Activated T-cell treated with anti-CD3 and anti-CD28 coated beads, Interleukin-2, amount 50 U/mL, for 4 hours (primary cell): ENCODE measurements around the gene ANKRD62. TPM values are rescaled to one million over a fixed set of nuclear protein-coding genes. Genes with fewer than 3 reads are reported as not detected.
"Not testable (repeated sequence)": the region's sequence is repeated elsewhere in the genome, so short reads cannot be mapped to it uniquely, and the experiment has no call there.

Experiments
- ATAC-seq, 2 donors: fragments of 200-7000 bp; cut with Tn5 transposase; one replicate each; pipeline ENCODE4 v1.10.0; 2021
- DNase-seq: peaks from one replicate; pipeline ENCODE4 v3.0.0-alpha.2; 2020
- H3K27me3 Mint-ChIP-seq: one replicate; pipeline ENCODE4 v1.8.0; 2021; ENCODE audit warnings: low read depth, mixed read lengths
- H3K36me3 Mint-ChIP-seq: one replicate; pipeline ENCODE4 v1.8.0; 2022; ENCODE audit warnings: mixed read lengths; ENCODE audit not compliant: insufficient read depth
- H3K4me1 Mint-ChIP-seq: one replicate; pipeline ENCODE4 v1.8.0; 2021; ENCODE audit warnings: low read depth, mixed read lengths
- H3K4me3 Mint-ChIP-seq: one replicate; pipeline ENCODE4 v1.8.0; 2021; ENCODE audit warnings: mild to moderate bottlenecking, moderate library complexity, mixed read lengths
- H3K9me3 Mint-ChIP-seq: one replicate; pipeline ENCODE4 v1.8.0; 2021; ENCODE audit warnings: mixed read lengths
- total RNA-seq, 3 donors: library from RNA; stranded (reverse); gene quantifications; one replicate each; pipeline ENCODE4 v1.2.1, GENCODE V29; 2021

ANKRD62 gene
- total RNA-seq, 3 donors from 2014 or later: not detected

DNA sequence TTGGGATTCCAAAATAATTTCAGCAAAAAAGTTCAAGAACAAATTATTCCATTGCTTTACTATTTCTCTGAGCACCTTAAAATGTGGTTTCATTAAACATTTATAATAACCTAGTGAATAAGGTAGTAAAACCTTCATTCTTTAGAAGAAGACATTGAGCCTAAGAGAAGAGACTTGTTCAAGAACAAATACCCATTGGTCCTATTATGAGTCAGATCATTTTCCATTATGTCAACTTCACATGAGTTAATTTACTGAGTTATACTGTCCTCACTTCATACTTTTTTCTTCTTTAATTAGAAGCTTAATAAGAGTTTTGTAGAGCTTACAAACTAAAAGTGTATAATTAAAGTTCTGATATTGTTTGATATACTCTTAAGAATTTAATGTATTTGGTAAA is 5.5 kb downstream of the ANKRD62 start:
- Mint-ChIP-seq H3K27me3 (peaks cover 12% of the 10 kb centered on the region), H3K4me1 (no peaks in the 10 kb centered on the region), H3K9me3 (no peaks in the 10 kb centered on the region), H3K36me3 (no peaks in the 10 kb centered on the region), H3K4me3 (no peak overlapping the region)
- DNase-seq (no peak), ATAC-seq (no peak)

DNA sequence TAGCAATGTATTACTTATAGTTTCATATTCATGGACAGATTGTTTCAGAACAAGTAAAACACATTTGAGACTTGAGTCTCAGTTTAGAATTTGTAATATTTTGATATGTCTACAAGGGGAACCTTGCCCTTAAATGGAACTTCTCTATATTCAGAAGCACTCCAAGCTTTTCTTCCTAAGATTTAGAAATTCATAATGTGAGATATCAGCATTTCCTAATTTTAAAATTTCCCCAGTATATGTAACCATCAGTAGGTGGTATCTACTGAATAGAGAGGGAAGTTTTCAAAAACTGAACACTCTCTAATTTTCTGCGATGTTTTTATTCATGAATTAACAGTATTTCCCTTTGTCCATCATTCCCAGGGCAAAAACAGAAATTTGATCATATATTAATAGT is 7.6 kb downstream of the ANKRD62 start:
- Mint-ChIP-seq H3K4me1 (no peaks in the 10 kb centered on the region), H3K36me3 (no peaks in the 10 kb centered on the region), H3K27me3 (peaks cover 19% of the 10 kb centered on the region), H3K4me3 (no peak overlapping the region), H3K9me3 (no peaks in the 10 kb centered on the region)
- ATAC-seq (no peak), DNase-seq (no peak)

- no peaks in the 10 kb centered on the region for H3K9me3 Mint-ChIP-seq
Observed at GRCh38 chr18:12102136-12102842, 8.6 kb downstream of the ANKRD62 start.

DNA sequence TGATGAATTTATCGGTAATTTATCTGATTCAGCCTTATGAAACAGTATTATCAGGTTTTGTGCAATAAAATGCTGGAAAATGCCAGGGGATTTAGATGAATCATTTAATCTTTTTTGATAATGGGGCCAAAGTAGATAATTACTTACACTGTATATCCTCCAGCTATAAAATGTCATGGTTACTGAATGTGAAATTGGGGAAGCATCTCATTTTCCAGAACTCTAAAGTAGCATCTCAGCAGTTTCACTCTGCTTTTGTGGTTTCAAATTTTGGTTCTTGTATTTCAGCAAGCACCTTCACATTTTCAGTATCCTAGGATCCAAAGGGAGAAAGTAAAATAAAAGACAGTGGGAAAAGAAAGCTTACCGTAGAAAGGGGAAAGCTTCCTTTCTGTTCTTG is 12.8 kb downstream of the ANKRD62 start:
- Mint-ChIP-seq H3K36me3 (no peaks in the 10 kb centered on the region), H3K4me1 (no peaks in the 10 kb centered on the region), H3K4me3 (no peak overlapping the region), H3K9me3 (no peaks in the 10 kb centered on the region), H3K27me3 (peaks cover 25% of the 10 kb centered on the region)
- DNase-seq (no peak), ATAC-seq (no peak)

More at GRCh38 chr18:12102136-12102842, 8.6 kb downstream of the ANKRD62 start:
- ATAC-seq (no peak), DNase-seq (no peak)
- Mint-ChIP-seq H3K27me3 (peaks cover 22% of the 10 kb centered on the region), H3K4me3 (no peak overlapping the region), H3K4me1 (no peaks in the 10 kb centered on the region), H3K36me3 (no peaks in the 10 kb centered on the region)

GRCh38 chr18:12109836-12110235 is 16.2 kb downstream of the ANKRD62 start:
- Mint-ChIP-seq H3K27me3 (peaks cover 16% of the 10 kb centered on the region), H3K36me3 (no peaks in the 10 kb centered on the region), H3K4me1 (no peaks in the 10 kb centered on the region), H3K4me3 (no peak overlapping the region), H3K9me3 (no peaks in the 10 kb centered on the region)
- DNase-seq: no peak
- ATAC-seq: no peak

- H3K36me3 Mint-ChIP-seq: no peaks in the 10 kb centered on the region
- ATAC-seq (no peak), DNase-seq (no peak)
- no peak overlapping the region for H3K4me3 Mint-ChIP-seq
- H3K27me3 Mint-ChIP-seq: peaks cover 7% of the 10 kb centered on the region
- H3K9me3 Mint-ChIP-seq: no peaks in the 10 kb centered on the region
- no peaks in the 10 kb centered on the region for H3K4me1 Mint-ChIP-seq
Observed at GRCh38 chr18:12113999-12114646, 20.5 kb downstream of the ANKRD62 start.

GRCh38 chr18:12119358-12119757 is 25.7 kb downstream of the ANKRD62 start:
- Mint-ChIP-seq H3K4me1 (no peaks in the 10 kb centered on the region), H3K4me3 (no peak overlapping the region), H3K36me3 (no peaks in the 10 kb centered on the region), H3K9me3 (no peaks in the 10 kb centered on the region), H3K27me3 (peaks cover 12% of the 10 kb centered on the region)
- DNase-seq: no peak
- ATAC-seq: no peak

GRCh38 chr18:12121175-12122042 is 27.8 kb downstream of the ANKRD62 start:
- DNase-seq (no peak), ATAC-seq (no peak)
- Mint-ChIP-seq H3K4me1 (no peaks in the 10 kb centered on the region), H3K4me3 (no peak overlapping the region), H3K27me3 (peaks cover 14% of the 10 kb centered on the region), H3K36me3 (no peaks in the 10 kb centered on the region), H3K9me3 (no peaks in the 10 kb centered on the region)

DNA sequence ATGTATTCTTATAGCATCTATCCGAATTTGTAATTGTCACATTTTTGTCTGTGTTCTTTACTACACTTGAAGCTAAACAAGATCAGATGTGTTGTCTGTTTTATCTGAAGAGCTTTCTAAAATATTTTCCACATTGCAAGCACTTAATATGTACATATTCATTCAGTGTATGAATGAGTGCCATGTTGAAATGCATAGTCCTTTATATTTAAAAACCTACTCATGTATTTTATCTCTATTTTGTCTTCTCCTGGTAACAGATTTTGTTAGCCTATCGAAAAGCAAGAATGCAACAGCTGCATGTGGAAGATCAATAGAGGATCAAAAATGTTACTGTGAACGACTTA is 28.4 kb downstream of the ANKRD62 start:
- not testable (repeated sequence) for H3K4me3 Mint-ChIP-seq, H3K9me3 Mint-ChIP-seq, H3K36me3 Mint-ChIP-seq, DNase-seq, H3K4me1 Mint-ChIP-seq, ATAC-seq
- peaks cover 14% of the 10 kb centered on the region for H3K27me3 Mint-ChIP-seq

DNA sequence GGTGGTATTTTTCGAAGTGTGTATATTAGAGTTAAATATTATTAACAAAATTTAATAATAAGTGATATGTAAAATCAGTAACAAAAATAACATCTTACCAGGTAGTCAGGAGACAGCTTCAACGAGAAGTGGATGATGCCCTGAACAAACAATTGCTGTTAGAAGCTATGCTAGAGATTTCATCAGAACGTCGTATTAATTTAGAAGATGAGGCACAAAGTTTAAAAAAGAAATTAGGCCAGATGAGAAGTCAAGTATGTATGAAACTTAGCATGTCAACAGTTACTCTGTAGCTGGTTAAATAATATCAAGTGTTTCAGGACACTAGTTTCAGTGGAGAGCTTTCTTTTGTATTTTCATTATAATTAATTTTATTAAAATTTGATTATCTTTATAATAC is 34.0 kb downstream of the ANKRD62 start:
- DNase-seq, H3K4me1 Mint-ChIP-seq, H3K36me3 Mint-ChIP-seq, H3K9me3 Mint-ChIP-seq, H3K4me3 Mint-ChIP-seq, ATAC-seq, H3K27me3 Mint-ChIP-seq: not testable (repeated sequence)

GRCh38 chr18:12138831-12139230 is 45.2 kb downstream of the ANKRD62 start:
- not testable (repeated sequence) for H3K27me3 Mint-ChIP-seq, H3K4me3 Mint-ChIP-seq, H3K36me3 Mint-ChIP-seq, DNase-seq, H3K9me3 Mint-ChIP-seq, H3K4me1 Mint-ChIP-seq, ATAC-seq

DNA sequence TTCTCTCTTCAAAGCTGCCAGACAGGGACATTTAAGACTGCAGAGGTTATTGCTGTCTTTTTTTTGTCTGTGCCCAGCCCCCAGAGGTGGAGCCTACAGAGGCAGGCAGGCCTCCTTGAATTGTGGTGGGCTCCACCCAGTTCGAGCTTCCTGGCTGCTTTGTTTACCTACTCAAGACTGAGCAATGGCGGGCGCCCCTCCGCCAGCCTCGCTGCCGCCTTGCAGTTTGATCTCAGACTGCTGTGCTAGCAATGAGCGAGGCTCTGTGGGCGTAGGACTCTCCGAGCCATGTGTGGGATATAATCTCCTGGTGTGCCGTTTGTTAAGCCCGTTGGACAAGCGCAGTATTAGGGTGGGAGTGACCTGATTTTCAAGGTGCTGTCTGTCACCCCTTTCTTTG is 47.2 kb downstream of the ANKRD62 start:
- H3K4me1 Mint-ChIP-seq: not testable (repeated sequence)

DNA sequence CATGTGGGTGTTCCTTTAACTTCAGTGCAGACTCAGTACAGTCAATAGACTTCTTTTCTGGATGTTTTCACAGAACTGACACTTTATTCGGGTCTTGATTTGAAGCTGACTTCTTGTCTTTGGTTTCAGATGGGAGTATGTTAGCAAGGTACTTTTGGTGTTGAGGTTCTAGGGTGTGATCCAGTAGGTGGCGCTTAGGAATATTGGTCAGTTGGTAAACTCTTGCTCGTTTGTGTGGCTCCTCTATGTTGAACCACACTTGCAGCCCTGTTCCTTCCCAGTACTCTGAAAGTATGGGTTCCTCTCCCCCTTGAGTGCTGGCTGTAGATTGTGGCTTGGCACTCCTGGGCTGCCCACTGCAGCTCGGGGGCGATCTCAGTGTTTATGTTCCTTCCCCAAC is 48.1 kb downstream of the ANKRD62 start:
- H3K9me3 Mint-ChIP-seq, H3K4me3 Mint-ChIP-seq, H3K4me1 Mint-ChIP-seq, H3K27me3 Mint-ChIP-seq, ATAC-seq, DNase-seq, H3K36me3 Mint-ChIP-seq: not testable (repeated sequence)

More for the DNA sequence above, 47.2 kb downstream of the ANKRD62 start:
- DNase-seq, H3K9me3 Mint-ChIP-seq, H3K36me3 Mint-ChIP-seq, ATAC-seq, H3K27me3 Mint-ChIP-seq, H3K4me3 Mint-ChIP-seq: not testable (repeated sequence)

GRCh38 chr18:12149431-12149830 is 55.8 kb downstream of the ANKRD62 start:
- not testable (repeated sequence) for H3K4me3 Mint-ChIP-seq, DNase-seq, H3K9me3 Mint-ChIP-seq, H3K36me3 Mint-ChIP-seq, H3K27me3 Mint-ChIP-seq, ATAC-seq, H3K4me1 Mint-ChIP-seq
